Measurements from ENCODE around the gene SQSTM1. TPM values are rescaled to one million over a fixed set of nuclear protein-coding genes. Genes with fewer than 3 reads are reported as not detected.
A peak's percentile ranks its signal among the peaks of the same experiment; 100 is the strongest.

Gene SQSTM1
- total and polyA plus RNA-seq, 2 experiments from 2014 or later, result 211 to 265 TPM

DNA sequence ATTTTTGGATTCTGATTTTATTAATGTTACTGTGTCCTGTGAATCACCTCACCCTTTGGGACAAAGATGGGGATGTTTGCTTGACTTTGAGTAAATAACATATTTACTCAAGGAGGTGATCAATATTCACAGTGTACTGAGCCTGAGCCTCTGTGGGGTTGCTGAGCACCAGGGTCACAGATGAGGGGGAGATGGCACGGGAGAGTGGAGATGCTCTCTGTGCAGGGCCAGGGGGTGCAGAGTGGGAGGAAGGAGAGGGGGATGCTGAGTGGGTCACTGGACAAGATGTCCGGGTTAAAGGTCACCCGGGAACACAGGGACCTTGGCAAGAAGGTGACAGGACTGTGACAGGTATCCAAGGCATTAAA, 4.0 kb downstream of the SQSTM1 start:
- no peak overlapping the region for H3K4me2 ChIP-seq (ENCODE audit: unreplicated experiment)
- H3K36me3 ChIP-seq (ENCODE audit: low read depth), result peaks cover 42% of the 10 kb centered on the region
- TF ChIP-seq EZH2phosphoT487 (IDR thresholded peaks at IDR 0.05; ENCODE audit: insufficient read depth, low read depth) (no peak), EZH2 (IDR thresholded peaks at IDR 0.05; ENCODE audit: insufficient read depth, poor library complexity, severe bottlenecking) (no peak)
- no peaks in the 10 kb centered on the region for H3K9me2 ChIP-seq (ENCODE audit: insufficient read depth)
- H3K4me1 ChIP-seq (ENCODE audit: insufficient read depth), result peaks cover 21% of the 10 kb centered on the region
- peaks cover 11% of the 10 kb centered on the region; the same call in 1 of the 2 replicates for H4K20me1 ChIP-seq (ENCODE audit: insufficient read depth)
- H3F3A ChIP-seq (ENCODE audit: insufficient read depth), result peaks cover 18% of the 10 kb centered on the region
- WGBS, 2 experiments (ENCODE audit: low coverage in 1 of 2, low lambda C conversion rate in 2 of 2, missing lambda C conversion rate in 2 of 2), result 90 to 96% methylated on average over 3 of the region's 3 CpGs
- no peak overlapping the region for H3K9ac ChIP-seq
- no peak for DNase-seq
- H3K79me2 ChIP-seq (ENCODE audit: insufficient read depth), result peaks cover 70% of the 10 kb centered on the region
- H3K4me3 ChIP-seq, result no peak overlapping the region
- in situ Hi-C loops (cut with MboI), result no loop called here
- H3K27ac ChIP-seq, result no peak overlapping the region
- no peaks in the 10 kb centered on the region for H3K27me3 ChIP-seq (replicated peaks; ENCODE audit: insufficient read depth)
- H3K9me3 ChIP-seq (ENCODE audit: low read depth), result no peaks in the 10 kb centered on the region
- no peak overlapping the region for H2AFZ ChIP-seq

DNA sequence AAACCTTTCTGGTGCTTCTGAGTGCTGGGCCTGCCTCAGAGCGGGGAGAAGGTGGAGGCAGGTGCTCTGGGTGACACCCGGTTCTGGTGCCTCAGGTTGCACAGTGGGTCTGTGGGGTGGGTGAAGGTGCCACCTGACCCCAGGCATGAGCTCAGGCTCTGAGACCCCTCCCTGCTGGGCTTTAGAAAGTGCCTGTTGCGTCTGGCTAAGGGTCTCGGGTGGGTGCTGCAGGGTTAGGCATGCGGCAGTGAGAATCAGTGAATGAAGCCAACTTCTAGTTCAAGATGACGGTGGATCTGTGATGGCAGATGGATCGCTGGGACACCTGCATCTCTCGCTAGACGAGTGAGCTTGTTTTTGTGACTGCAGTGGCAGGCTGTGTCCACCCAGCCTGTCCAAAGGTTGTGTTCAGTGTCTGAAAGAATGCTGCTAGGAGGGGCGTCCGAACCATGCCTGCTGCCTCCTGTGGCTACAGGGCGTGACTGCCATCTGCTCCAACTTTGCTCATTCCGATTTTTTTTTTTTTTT, 5.0 kb downstream of the SQSTM1 start:
- peaks cover 78% of the 10 kb centered on the region for H3K79me2 ChIP-seq (ENCODE audit: insufficient read depth)
- no peaks in the 10 kb centered on the region for H3K9me2 ChIP-seq (ENCODE audit: insufficient read depth)
- H3K9ac ChIP-seq, result no peak overlapping the region
- H3K27me3 ChIP-seq (replicated peaks; ENCODE audit: insufficient read depth), result no peaks in the 10 kb centered on the region
- H3K27ac ChIP-seq, result no peak overlapping the region
- in situ Hi-C loops (cut with MboI), result no loop called here
- whole genome bisulfite sequencing, 2 experiments (ENCODE audit: low coverage in 1 of 2, low lambda C conversion rate in 2 of 2, missing lambda C conversion rate in 2 of 2), result 77 to 79% methylated on average over 13 of the region's 13 CpGs
- DNase-seq, result peak; percentile 41
- no peak overlapping the region for H3K4me3 ChIP-seq
- no peak for TF ChIP-seq EZH2 (IDR thresholded peaks at IDR 0.05; ENCODE audit: insufficient read depth, poor library complexity, severe bottlenecking)
- TF ChIP-seq EZH2phosphoT487 (IDR thresholded peaks at IDR 0.05; ENCODE audit: insufficient read depth, low read depth), result no peak
- no peaks in the 10 kb centered on the region for H3K9me3 ChIP-seq (ENCODE audit: low read depth)
- H2AFZ ChIP-seq, result no peak overlapping the region
- H3K4me2 ChIP-seq (ENCODE audit: unreplicated experiment), result no peak overlapping the region
- H4K20me1 ChIP-seq (ENCODE audit: insufficient read depth), result peaks cover 11% of the 10 kb centered on the region; the same call in 1 of the 2 replicates
- peaks cover 28% of the 10 kb centered on the region for H3F3A ChIP-seq (ENCODE audit: insufficient read depth)
- H3K4me1 ChIP-seq (ENCODE audit: insufficient read depth), result peaks cover 13% of the 10 kb centered on the region
- peaks cover 52% of the 10 kb centered on the region for H3K36me3 ChIP-seq (ENCODE audit: low read depth)

DNA sequence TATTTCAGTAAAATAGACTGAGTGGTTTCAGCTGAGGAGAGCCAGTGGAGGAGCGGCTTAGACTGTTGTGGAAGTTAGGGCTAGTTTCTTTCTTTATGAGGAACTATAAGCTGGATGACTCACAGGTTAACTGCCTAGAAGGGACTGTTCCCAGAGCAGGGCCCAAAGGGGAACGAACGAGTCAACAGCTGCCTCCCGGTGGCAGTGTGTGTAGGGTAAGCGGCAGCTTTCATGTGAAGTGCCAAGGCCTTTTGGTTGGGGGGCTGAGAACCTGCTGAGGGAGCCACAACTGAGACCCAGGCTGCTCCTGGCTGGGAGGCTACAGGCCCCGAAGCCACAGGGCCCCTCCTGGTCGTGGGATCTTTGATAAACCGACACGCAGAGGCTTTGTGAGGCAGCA, 7.0 kb downstream of the SQSTM1 start:
- Histone ChIP-seq H3K9me2 (ENCODE audit: insufficient read depth) (no peaks in the 10 kb centered on the region), H3K9ac (0 out of 2 replicates have a peak overlapping the region, but pooled peaks have one; percentile 11), H3K4me1 (ENCODE audit: insufficient read depth) (peaks cover 4% of the 10 kb centered on the region; the same call in 1 of the 2 replicates), H3K27ac (peak overlapping the region; percentile 17; the same call in 1 of the 2 replicates), H3K79me2 (ENCODE audit: insufficient read depth) (peaks cover 72% of the 10 kb centered on the region), H3K4me3 (no peak overlapping the region), H3K9me3 (ENCODE audit: low read depth) (no peaks in the 10 kb centered on the region), H2AFZ (no peak overlapping the region), H3K27me3 (replicated peaks; ENCODE audit: insufficient read depth) (no peaks in the 10 kb centered on the region), H3K4me2 (ENCODE audit: unreplicated experiment) (no peak overlapping the region), H4K20me1 (ENCODE audit: insufficient read depth) (peaks cover 4% of the 10 kb centered on the region; the same call in 1 of the 2 replicates), H3K36me3 (ENCODE audit: low read depth) (peaks cover 60% of the 10 kb centered on the region), H3F3A (ENCODE audit: insufficient read depth) (peaks cover 28% of the 10 kb centered on the region)
- TF ChIP-seq EZH2phosphoT487 (IDR thresholded peaks at IDR 0.05; ENCODE audit: insufficient read depth, low read depth), result no peak
- no peak for TF ChIP-seq EZH2 (IDR thresholded peaks at IDR 0.05; ENCODE audit: insufficient read depth, poor library complexity, severe bottlenecking)
- 65 to 70% methylated on average over 9 of the region's 9 CpGs for WGBS, 2 experiments (ENCODE audit: low coverage in 1 of 2, low lambda C conversion rate in 2 of 2, missing lambda C conversion rate in 2 of 2)
- peak; percentile 77 for DNase-seq
- in situ Hi-C loops (cut with MboI), result no loop called here

DNA sequence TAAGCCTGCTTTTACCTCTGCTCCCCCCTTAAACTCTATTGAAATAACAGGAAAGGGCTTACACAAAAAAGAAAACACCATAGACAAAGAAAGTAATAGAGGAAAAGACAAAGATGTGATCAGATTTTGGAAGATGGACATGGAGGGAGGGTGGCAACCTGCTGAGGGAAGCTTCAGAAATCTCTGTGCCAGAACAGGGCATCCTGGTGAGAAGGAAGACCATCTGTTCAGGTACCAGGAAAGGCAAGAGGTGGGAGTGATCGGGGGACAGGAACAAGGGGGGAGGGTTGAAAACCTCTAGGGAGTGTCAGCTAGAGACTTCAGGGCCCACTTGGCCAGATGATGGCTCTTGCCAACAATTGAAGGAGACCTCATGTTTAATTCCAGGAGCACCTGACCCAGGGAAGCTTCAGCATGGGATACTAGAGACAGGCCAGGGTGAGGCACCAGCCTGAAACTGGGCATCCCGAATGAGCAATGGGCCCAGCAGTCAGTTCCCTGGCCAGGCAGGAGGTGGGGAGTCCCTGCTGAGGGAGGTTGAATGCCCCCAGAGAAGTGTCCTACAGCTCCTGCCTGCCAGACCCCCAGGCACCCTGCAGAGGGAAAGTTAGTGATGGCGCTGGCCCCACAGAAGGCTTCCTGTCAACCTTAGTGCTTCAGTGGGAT, 8.2 kb downstream of the SQSTM1 start:
- in situ Hi-C loops (cut with MboI), result no loop called here
- no peaks in the 10 kb centered on the region for H3K4me1 ChIP-seq (ENCODE audit: insufficient read depth)
- H3K9me3 ChIP-seq (ENCODE audit: low read depth), result no peaks in the 10 kb centered on the region
- WGBS, 2 experiments (ENCODE audit: low coverage in 1 of 2, low lambda C conversion rate in 2 of 2, missing lambda C conversion rate in 2 of 2), result 89 to 97% methylated on average over 3 of the region's 3 CpGs
- H3K27ac ChIP-seq, result no peak overlapping the region
- no peak overlapping the region for H2AFZ ChIP-seq
- H3K79me2 ChIP-seq (ENCODE audit: insufficient read depth), result peaks cover 70% of the 10 kb centered on the region
- no peak overlapping the region for H3K9ac ChIP-seq
- no peak overlapping the region for H3K4me2 ChIP-seq (ENCODE audit: unreplicated experiment)
- no peaks in the 10 kb centered on the region for H3K9me2 ChIP-seq (ENCODE audit: insufficient read depth)
- peaks cover 69% of the 10 kb centered on the region for H3K36me3 ChIP-seq (ENCODE audit: low read depth)
- DNase-seq, result no peak
- peaks cover 34% of the 10 kb centered on the region for H3F3A ChIP-seq (ENCODE audit: insufficient read depth)
- no peaks in the 10 kb centered on the region; the same call in 1 of the 2 replicates for H4K20me1 ChIP-seq (ENCODE audit: insufficient read depth)
- no peak overlapping the region for H3K4me3 ChIP-seq
- TF ChIP-seq EZH2 (IDR thresholded peaks at IDR 0.05; ENCODE audit: insufficient read depth, poor library complexity, severe bottlenecking) (no peak), EZH2phosphoT487 (IDR thresholded peaks at IDR 0.05; ENCODE audit: insufficient read depth, low read depth) (no peak)
- no peaks in the 10 kb centered on the region for H3K27me3 ChIP-seq (replicated peaks; ENCODE audit: insufficient read depth)

All from GM23248 (cell line).